Measurements from ENCODE around the gene TMEM82.

DNA sequence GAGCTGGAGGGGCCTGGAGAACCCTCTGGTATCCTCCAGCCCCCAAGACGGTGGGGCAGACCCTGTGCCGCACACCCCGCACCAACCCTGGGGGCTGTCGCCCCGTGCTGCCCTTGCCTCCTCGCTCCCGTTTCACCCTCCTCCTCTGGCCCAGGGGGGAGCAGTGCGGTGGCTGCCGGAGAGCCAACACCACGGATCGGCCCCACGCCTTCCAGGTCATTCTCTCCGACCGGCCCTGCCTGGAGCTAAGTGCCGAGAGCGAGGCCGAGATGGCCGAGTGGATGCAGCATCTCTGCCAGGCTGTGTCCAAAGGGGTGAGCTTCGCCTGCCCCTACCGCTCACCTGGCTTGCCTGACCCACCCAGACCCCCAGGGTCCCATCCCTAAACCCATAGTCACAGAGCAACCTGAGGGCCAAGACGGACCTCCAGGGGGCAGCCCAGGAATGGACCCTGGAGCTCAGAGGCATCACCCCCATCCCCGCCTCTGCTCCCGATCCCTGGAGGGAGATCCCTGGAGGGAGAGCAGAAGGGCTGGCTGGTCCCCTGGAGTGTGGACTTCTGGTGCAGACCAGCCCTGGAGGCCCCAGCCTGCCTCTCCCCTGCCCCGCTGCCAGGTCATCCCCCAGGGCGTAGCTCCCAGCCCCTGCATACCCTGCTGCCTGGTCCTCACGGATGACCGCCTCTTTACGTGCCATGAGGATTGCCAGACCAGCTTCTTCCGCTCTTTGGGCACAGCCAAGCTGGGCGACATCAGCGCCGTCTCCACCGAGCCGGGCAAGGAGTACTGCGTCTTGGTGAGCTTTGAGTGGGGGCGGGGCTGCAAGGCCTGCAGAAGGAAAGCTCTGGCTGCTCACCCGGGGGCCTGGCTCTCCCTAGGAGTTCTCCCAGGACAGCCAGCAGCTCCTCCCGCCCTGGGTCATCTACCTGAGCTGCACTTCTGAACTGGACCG is 10.3 kb upstream of the TMEM82 start:
- TF ChIP-seq, protein P1, sequence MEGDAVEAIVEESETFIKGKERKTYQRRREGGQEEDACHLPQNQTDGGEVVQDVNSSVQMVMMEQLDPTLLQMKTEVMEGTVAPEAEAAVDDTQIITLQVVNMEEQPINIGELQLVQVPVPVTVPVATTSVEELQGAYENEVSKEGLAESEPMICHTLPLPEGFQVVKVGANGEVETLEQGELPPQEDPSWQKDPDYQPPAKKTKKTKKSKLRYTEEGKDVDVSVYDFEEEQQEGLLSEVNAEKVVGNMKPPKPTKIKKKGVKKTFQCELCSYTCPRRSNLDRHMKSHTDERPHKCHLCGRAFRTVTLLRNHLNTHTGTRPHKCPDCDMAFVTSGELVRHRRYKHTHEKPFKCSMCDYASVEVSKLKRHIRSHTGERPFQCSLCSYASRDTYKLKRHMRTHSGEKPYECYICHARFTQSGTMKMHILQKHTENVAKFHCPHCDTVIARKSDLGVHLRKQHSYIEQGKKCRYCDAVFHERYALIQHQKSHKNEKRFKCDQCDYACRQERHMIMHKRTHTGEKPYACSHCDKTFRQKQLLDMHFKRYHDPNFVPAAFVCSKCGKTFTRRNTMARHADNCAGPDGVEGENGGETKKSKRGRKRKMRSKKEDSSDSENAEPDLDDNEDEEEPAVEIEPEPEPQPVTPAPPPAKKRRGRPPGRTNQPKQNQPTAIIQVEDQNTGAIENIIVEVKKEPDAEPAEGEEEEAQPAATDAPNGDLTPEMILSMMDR (IDR thresholded peaks at IDR 0.05), result no peak
- TF ChIP-seq POLR2A (IDR thresholded peaks at IDR 0.05), result no peak

Measured in esophagus squamous epithelium (tissue), 4 donors.